ENCODE results near the gene DGAT2L6.

DGAT2L6 gene

GRCh38 chrX:70176938-70177533 lies at the start of gene DGAT2L6:
Gene DGAT2L6 (plus strand): TSS chrX:70177483. CDS start chrX:70177583, 100 bp downstream.
- FAIRE-seq, result no peak

DNA sequence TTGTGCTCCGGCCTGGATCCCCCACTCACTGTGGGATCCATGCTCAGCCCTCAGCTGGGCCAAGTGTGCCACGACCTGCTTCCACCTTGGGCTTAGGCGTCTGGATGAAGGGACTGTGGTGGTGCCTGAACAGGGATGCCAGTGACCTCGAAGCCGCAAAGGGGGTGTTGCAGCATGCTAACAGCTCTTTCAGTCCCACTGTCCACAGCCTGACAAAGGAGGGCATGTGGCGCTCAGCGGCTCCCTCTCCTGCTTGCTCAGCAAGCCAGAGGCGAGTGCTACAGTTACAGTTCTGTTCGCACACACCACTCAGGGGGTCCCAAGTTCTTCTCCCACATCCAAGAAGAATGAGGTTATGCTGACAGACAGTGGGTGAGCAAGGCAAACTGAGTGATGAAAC lies 49.2 kb upstream of the DGAT2L6 start:
- no peak for FAIRE-seq

DNA sequence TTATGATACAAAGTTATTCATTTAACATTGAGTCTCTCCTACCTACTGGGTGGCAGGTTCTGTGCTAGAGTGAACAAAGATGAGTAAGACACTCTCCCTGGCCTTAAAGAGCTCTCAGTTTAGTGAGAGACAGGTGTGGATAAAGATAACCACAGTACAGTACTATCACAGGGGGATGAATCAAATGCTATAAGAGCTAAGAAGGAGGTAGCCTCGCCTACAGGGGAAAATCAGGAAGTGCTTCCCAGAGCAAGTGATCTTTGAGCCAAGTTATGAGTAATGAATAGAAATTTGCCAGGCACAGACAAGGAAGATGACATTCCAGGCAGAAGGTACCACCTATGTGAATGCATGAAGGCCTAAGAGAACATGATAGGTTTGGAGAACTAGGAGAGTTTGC lies 47.5 kb upstream of the DGAT2L6 start:
- no peak for FAIRE-seq

DNA sequence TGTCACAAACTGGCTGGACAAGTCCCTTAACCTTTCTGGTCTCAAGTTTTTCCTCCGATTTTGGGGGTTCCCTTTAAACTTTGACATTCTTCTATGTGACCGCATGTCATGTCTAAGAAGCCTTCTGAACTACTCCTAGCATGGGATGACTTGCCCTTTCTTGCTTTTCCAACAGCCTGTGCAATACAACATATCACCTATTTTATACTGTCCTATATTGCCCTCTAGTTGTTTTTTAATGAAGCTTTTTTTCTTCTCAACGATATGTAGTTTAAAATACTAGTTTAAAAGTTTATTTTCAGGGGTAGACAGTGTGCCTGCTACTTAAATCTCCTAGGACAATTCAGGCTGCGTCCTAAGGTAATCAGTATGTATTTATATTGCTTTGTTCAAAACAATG lies 45.1 kb upstream of the DGAT2L6 start:
- FAIRE-seq, result no peak

DNA sequence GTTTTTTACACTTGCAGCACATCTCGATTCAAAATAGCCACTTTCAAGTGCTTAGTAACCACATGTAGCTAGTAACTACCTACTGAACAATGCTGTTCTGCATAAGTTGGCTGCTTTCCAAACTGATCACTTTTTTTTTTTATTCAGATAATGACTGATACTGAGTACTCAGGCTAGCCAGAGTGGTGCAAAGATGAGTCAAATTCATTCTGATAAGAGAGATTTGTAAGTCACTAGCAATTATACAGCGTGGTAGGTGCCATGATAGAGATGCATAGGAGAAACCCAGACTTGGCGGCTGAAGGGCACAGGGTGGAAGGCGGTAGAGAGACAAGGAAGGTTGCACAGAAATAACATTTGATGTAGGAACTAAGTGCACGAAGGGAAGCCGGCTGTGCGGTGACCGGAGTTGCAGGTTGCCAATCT lies 44.4 kb upstream of the DGAT2L6 start:
- no peak for FAIRE-seq

GRCh38 chrX:70133303-70134115 lies 43.8 kb upstream of the DGAT2L6 start, which contains the start of gene IGBP1:
Gene IGBP1 (plus strand): TSS chrX:70133447. CDS start chrX:70133948, 501 bp downstream.
- FAIRE-seq, result peak; percentile 81

DNA sequence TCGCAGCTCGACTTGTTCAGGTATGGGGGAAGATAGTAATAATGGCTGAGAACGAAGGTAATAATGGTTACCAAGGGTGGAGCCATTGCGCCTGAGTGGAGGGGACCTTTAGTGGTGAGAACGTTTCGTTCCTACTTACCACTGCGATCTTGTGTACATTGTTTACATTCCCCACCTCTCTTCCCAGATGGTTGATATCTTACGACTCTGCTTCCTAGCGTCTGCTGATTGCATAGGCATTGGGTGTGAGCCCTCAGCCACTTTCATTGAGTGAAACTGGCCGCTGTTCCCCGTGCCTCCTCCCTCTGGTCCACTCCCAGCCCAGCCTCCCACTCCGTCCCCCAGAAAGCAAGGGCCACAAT lies 43.2 kb upstream of the DGAT2L6 start:
- no peak for FAIRE-seq

GRCh38 chrX:70138622-70139021 lies 38.7 kb upstream of the DGAT2L6 start:
- no peak for FAIRE-seq

DNA sequence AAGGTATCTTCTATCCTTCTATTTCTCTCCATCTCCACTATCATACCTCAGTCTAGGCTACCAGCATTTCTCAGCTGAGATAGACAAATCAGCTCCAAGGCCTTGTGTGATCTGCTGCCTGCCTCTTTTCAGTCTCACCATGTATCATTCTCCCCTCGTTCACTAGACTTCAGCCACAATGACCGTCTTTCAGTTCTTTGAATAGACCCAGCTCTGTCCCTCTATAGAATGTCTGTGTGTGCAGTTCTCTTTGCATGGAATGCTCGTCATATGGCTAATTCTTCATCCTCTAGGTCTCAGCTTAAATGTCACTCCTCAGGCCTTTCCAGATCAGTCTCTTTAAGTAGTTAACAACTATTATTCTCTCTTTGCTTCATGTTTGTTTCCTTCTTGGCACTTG lies 37.5 kb upstream of the DGAT2L6 start:
- FAIRE-seq, result no peak

GRCh38 chrX:70141373-70141772 lies 35.9 kb upstream of the DGAT2L6 start:
- FAIRE-seq, result no peak

DNA sequence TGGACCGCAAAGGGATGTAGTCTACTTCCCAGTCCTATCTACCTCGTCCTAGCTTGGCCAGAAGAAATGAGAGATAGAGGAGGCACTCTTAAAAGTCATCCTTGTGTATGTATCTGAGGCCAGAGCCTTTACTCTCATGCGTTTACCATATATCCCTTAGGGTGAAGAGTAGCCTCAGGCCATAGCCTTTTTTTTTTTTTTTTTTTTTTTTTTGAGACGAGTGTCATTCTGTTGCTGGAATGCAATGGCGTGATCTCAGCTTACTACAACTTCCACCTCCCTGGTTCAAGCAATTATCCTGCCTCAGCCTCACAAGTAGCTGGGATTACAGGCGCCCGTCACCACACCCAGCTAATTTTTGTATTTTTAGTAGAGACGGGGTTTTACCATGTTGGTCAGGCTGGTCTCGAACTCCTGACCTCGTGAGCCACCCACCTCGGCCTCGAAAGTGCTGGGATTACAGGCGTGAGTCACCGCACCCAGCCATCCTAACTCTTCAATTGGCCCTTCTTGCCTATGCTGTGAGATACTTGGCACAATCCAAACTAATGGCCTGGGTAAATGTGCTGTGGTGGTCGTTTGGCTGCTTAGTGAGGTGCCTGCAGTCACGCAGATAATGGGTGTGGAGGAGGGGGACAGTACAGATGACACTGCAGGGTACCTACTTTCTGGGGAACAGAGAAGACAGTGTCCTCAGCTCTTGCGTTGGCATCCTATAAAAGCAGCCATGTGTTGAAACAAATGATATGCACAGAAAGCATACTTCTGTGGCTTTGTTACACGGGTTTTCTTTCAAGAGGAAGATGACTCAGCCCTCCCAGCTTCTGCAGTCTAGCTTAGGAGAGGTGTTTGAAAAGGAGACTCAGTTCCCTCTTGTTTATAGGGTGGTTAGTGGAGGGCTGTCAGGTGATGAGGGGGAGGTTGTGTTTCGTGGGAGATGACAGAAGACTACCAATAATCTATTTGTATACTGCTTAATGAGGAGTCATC lies 10.4 kb upstream of the DGAT2L6 start:
- FAIRE-seq, result no peak

- peak; percentile 21 for FAIRE-seq
These were observed 8.8 kb upstream of the DGAT2L6 start for GRCh38 chrX:70168238-70169188.

GRCh38 chrX:70169281-70169680 lies 8.0 kb upstream of the DGAT2L6 start:
- no peak for FAIRE-seq

GRCh38 chrX:70171624-70172023 lies 5.7 kb upstream of the DGAT2L6 start:
- no peak for FAIRE-seq

GRCh38 chrX:70172221-70172620 lies 5.1 kb upstream of the DGAT2L6 start:
- no peak for FAIRE-seq

GRCh38 chrX:70172964-70173363 lies 4.3 kb upstream of the DGAT2L6 start:
- no peak for FAIRE-seq

DNA sequence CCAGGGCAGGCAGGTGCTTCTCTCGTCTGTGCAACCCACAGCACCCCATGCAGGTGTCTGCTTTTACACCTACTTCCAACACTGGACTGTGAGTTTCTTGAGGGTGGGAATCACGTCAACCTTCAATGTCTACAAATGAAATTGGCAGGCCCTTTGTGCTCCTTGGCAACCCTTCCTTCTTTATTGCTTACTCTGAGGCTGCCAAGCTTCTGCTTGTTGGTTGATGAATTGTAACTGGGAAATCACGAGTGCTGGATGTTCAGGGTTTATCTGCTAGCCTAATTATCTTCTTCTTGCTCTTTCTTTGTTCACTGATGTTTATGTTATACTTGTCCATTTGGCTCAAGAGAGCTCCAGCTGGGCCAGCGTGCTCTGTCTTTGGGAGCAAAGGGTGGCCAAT lies 2.5 kb upstream of the DGAT2L6 start:
- FAIRE-seq, result no peak

DNA sequence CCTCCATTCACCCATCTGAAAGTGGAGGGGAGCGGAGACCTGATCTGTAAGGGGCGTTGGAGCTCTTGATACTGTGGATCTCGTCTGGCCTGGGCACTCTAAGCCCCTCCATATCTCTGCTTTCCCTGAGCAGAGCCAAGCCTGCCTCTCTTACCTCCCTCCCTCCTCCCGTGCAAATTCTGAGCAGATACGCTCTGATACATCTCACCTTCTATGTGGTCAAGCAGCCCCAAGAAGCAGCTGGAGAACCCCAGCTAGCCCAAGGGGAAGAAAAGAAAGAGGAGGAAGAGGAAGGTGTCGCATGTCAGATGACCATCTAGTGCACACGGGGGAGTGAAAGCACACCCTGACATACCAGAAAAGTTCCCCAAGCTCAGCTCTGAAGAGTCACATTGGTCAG lies 1.9 kb upstream of the DGAT2L6 start:
- no peak for FAIRE-seq

GRCh38 chrX:70183091-70183490 lies 5.8 kb downstream of the DGAT2L6 start:
- FAIRE-seq, result no peak

DNA sequence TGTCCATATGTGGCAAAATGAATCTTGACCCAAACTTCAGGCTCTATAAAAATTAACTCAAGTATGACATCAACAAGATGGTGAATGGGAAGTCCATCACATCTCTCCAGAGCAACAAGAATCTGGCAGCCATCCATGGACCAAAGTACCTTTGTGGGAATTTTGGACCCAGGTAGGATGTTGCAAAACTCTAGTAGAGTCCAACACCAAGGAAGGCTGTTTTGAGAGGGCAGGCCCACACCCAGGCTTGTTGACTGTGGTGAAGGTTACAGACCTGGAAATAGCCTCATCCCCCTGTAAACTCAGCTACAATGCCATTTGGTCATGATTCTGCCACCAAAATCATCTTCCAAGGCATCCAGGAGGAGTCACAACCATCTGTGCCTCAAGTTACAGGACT lies 12.9 kb downstream of the DGAT2L6 start:
- FAIRE-seq, result no peak

DNA sequence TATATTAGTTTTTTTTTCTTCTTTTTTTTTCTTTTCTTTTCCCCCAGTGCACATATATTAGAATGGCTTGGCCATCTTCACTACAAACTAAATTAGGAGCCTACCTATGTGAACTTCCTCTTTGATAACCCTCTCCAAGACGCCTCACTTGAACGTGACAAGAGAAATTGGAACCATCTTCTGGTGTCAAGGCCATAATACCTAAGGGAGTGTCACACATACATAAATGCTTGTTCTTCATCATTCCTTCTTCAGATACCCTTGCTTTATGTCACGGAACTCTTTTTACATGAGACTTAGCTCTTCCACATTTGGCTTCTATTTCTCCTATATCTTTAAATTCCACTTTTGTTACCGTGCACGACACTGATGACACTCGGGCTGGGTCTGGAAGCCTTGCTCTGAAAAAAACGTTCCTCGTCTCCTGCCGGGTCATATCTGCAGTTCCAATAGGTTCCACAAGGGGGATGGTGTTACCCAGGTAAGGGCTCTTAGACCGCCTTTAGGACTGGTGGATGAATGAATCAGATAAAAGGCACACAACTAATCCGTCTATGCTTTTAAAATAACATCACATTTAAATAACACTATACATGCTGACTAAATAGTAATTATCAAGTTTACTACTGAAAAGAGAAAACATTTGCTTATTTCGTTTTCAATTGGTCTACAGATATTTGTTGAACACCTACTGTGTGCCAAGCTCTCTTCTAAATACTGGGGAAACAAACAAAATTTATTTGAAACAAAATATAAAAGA lies 19.9 kb downstream of the DGAT2L6 start:
- FAIRE-seq, result peak; percentile 56
